ENCODE results near the gene ATP5F1D.
"Not testable (repeated sequence)": the region's sequence is repeated elsewhere in the genome, so short reads cannot be mapped to it uniquely, and the experiment has no call there.

ATP5F1D gene

DNA sequence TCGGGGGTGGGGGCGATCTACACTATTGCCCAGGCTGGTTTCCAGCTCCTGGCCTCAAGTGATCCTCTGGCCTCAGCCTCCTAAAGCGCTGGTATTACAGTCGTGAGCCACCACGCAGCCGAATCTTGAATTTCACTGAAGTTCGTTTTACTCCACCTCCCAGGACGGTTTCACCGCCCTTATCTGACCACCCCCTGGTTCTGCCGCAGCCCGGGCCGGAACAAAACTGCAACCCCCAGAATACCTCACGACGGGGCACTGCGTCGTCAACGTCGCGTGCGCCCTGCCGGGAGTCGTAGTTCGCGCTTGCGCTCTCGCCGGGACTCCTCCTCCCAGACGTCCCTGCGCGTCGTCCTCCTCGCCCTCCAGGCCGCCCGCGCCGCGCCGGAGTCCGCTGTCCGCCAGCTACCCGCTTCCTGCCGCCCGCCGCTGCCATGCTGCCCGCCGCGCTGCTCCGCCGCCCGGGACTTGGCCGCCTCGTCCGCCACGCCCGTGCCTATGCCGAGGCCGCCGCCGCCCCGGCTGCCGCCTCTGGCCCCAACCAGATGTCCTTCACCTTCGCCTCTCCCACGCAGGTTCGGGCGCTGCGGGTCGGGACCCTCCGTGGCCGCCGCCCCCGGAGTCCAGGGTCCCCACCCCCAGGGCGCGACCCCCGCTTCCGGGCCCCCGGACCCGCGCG is at the start of gene ATP5F1D:
Gene ATP5F1D (plus strand): TSS at position 335 of the 679 bp plus-strand sequence. CDS start 100 bp downstream, at position 435.
- peak; percentile 75 for DNase-seq (ENCODE audit: low read depth)

DNA sequence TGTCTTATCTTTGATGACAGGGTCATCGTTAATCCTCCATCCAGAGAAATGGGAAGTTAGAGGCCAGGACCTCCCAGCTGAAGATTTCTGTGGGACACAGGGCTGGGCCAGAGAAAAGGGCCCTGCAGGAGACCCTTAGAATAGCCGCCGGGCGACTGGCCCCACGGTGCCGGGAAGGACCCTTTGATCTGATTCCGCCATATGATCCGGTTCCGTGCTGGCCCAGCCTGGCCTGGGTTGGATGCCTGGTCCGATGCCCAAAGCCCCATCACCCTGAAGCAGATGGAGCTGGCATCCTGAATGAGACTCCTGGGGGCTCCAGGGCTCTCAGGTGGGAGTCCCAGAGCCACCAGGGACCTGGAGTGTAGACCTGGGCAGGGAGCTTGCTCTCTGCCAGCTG is 42.0 kb upstream of the ATP5F1D start:
- no peak for DNase-seq (ENCODE audit: low read depth)

GRCh38 chr19:1200614-1201013 is 40.9 kb upstream of the ATP5F1D start:
- DNase-seq (ENCODE audit: low read depth) = not testable (repeated sequence)

DNA sequence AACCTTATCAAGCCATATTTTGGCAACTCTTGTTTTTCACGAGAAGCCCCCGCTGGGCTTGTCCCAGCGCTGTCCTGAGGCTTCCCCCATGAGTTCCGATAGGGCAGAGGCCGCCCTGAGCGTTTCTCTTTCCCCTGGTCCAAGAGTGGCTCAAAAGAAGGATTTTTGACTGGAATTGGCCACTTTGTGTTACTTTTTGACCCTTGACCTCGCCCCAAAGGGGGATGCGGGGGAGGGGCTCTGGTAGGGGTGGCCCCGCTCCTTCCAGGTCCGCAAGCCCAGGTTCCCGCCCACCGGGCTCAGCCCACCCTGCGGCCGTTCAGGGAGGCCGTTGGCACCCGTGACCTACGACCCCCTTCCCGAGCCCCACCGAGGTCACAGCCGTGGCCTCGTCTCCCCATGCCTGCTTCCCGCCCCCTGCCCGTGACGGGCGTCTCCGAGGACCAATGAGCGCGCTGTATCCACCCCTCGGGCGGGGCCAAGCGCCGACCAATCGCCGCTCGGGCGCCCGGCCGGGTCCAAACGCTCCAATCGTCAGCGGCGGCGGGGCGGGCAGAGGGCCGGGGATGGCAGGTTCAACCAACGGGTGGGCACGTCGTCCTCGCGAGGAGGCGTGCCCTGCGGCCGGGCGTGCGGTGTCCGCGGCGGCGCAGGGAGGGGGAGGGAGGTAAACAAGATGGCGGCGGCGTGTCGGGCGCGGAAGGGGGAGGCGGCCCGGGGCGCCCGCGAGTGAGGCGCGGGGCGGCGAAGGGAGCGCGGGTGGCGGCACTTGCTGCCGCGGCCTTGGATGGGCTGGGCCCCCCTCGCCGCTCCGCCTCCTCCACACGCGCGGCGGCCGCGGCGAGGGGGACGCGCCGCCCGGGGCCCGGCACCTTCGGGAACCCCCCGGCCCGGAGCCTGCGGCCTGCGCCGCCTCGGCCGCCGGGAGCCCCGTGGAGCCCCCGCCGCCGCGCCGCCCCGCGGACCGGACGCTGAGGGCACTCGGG is 36.1 kb upstream of the ATP5F1D start, which contains the start of gene STK11:
Gene STK11 (plus strand): TSS at position 665 of the 986 bp plus-strand sequence. CDS start 1,136 bp downstream, outside the sequence.
- peak; percentile 63 for DNase-seq (ENCODE audit: low read depth)

DNA sequence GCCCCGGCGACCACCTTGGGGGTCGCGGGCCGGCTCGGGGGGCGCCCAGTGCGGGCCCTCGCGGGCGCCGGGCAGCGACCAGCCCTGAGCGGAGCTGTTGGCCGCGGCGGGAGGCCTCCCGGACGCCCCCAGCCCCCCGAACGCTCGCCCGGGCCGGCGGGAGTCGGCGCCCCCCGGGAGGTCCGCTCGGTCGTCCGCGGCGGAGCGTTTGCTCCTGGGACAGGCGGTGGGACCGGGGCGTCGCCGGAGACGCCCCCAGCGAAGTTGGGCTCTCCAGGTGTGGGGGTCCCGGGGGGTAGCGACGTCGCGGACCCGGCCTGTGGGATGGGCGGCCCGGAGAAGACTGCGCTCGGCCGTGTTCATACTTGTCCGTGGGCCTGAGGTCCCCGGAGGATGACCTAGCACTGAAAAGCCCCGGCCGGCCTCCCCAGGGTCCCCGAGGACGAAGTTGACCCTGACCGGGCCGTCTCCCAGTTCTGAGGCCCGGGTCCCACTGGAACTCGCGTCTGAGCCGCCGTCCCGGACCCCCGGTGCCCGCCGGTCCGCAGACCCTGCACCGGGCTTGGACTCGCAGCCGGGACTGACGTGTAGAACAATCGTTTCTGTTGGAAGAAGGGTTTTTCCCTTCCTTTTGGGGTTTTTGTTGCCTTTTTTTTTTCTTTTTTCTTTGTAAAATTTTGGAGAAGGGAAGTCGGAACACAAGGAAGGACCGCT is 35.2 kb upstream of the ATP5F1D start:
- no peak for DNase-seq (ENCODE audit: low read depth)

DNA sequence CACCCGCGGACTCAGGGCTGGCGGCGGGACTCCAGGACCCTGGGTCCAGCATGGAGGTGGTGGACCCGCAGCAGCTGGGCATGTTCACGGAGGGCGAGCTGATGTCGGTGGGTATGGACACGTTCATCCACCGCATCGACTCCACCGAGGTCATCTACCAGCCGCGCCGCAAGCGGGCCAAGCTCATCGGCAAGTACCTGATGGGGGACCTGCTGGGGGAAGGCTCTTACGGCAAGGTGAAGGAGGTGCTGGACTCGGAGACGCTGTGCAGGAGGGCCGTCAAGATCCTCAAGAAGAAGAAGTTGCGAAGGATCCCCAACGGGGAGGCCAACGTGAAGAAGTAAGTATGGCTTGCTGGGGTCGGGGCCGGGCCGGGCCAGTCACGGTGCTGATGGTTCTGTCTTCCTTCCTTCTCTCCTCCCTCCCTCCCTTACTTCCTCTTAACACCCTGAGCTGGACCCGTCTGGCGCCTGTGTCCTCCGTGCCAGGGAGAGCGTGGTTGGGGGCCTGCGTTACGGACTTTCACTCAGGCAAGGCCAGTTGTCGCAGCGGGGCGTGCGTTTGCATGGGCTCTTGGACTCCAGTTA is 34.6 kb upstream of the ATP5F1D start:
- no peak for DNase-seq (ENCODE audit: low read depth)

DNA sequence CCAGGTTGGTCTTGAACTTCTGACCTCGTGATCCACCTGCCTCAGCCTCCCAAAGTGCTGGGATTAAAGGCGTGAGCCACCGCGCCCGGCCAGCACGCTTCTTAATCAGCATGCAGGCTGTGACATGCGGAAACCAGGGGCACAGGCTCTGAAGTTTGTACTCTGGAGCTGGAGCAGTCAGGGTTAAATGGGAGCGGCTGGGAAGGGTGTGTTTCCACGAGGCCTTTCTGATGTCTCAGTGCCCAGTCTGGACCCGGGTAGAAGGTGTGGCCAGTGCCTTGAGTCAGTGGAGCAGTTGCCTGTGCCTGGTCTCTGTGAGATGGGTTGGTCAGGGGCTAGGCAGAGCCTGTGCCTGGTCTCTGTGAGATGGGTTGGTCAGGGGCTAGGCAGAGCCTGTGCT is 32.7 kb upstream of the ATP5F1D start:
- DNase-seq (ENCODE audit: low read depth) = not testable (repeated sequence)

GRCh38 chr19:1210227-1210538 is 31.4 kb upstream of the ATP5F1D start:
- no peak for DNase-seq (ENCODE audit: low read depth)

DNA sequence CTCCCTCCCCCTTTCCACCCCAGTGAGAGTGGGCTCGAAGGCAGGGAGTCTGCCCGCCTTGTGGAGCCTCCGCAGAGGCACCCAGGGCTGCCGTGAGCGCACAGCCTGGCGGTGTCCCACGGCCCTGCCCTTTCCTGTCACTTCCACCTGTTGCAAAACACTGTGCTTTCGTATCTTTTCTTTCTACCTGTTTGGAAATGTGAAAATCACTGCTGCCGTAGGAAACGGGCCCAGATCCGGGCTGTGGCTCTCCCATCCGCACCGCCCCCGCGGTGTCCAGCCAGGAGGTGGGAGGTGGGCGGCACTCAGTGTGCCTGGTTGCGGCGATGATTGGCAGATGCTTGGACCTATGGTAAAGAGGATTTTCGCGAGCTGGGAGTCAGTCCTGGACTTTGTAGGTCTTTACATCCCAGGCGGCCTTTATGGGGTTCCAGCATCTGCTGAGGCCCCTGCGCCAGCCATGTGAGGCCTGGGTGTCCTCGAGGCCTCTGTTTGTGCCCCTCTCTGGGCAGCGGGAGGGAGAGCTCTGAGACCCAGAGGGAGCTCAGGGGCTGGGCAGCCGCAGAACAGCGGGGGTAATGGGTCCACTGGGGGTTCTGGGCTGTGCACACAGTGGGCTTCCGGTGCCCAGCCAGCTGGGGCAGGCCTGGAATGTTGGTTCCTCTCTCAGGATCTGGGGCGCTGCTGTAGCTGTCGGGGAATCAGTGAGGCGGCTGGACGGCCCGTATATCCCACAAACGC is 29.9 kb upstream of the ATP5F1D start:
- no peak for DNase-seq (ENCODE audit: low read depth)

GRCh38 chr19:1213391-1214286 is 27.9 kb upstream of the ATP5F1D start:
- no peak for DNase-seq (ENCODE audit: low read depth)

DNA sequence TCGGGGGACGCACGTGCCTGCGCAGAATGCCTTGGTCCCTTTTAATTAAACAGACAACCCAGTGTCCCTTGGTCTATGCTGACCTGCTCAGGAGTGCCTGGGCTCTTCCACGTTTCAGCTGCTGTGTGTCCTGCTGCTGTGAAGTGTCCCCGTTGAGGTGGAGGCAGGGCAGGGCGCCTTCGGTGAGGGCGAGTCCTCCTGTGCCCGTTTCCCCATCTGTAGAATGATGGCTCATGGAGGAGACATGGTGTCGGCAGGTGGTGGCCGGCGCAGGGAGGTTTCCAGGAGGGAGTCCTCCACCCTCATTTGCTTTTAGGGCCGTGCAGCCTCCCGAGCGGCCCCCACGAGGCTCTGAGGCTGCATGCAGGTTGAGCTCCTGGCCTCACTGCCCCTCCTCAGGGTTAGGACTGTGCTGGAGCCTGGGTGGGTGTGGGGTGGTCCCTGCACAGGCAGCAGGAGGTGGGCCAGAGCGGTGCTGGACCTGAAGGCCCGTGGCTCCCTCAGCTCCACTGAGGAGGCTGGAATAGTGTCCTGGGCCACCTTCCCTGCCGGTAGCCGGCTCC is 27.2 kb upstream of the ATP5F1D start:
- DNase-seq (ENCODE audit: low read depth) = no peak

DNA sequence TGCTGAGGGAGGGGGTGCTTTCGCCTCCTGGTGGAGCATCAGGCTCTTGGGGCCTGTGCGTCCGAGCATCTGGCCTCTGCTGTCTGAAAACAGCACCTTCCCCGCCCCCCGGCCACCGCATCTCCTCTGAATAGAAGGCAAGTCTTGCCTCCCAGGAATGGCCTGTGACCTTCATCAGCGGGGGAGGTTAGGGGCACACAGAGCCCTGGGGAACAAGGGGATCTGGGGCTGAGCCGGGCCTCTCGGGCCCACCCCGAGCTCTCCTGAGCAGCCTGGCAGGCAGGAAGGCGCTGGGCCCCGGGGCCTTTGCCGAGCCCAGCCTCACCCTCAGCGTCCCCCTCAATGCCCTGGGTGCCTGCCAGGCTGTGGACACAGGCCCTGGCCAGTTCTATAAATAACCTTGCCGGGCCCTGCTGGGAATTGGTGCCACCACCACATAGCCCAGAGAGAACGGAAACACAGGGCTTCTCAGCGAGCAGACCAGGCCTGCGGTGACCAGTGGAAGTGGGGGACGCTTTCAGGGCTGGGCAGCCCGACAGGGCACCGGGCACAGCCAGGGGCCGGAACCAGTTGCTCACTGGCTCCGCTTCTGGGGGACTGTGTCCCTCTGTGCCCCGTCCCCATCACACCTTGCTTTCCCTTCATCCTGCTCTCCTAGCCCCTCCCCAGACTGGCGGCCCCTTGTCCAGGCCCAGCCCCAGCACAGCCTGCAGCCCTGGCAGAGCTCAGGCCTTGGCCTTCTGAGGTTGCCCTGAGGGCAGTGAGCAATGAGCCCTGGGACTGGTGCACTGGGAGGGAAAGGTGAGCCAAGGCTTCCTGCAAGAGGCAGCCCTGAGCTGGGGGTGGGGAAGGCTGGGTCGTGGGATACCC is 26.5 kb upstream of the ATP5F1D start:
- no peak for DNase-seq (ENCODE audit: low read depth)

DNA sequence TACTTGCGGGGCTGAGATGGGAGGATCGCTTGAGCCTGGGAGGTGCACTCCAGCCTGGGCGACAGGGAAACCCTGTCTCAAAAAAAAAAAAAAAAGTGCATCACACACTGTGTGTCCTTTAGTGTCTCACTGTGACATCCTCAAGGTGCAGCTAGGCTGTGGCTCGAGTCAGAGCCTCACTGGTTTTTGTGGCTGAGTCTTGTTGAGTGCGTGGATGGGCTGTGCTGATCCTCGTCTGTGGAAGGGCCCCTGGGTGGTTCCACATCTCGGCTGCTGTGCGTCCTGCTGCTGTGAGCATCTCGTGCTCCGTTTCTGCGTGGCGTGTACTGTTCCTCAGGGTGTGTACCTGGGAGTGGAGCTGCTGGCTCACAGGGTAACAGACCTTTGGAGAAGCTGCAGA is 24.8 kb upstream of the ATP5F1D start:
- no peak for DNase-seq (ENCODE audit: low read depth)

- DNase-seq (ENCODE audit: low read depth) = no peak
These were observed 24.2 kb upstream of the ATP5F1D start for GRCh38 chr19:1217366-1217765.

DNA sequence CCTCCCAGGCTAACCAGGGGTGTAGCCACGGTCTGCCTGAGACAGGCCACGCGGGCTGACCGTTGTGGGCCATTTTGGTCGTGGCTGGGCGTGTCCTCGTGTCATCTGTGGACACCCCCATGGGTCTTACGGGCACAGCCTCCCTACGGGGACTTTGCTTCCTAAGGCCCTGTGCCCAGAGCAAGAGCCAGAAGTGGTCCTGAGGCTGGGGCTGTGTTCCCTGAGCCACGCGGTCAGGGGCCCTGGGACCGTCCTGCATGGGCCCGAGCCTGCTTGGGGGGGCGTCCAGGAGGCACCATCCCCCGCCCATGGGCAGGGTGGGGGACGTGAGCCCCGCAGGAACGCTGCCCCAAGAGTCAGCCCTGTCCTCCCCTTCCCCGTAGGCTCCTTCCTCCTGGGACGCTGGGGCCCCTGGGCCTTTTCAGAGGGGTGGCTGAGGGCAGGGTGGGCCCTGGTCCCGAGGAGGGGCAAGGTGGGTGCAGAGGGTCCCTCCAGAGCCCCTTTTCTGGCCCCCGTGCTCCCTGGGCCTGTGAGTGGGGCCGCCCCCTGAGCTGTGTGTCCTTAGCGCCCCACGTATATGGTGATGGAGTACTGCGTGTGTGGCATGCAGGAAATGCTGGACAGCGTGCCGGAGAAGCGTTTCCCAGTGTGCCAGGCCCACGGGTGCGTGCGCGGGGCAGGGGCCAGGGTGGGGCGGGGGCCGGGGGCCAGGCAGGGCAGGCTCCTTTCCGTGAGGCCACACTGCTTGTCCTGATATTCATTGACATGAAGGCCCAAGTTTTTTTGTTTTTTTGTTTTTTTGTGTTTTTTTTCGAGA is 22.6 kb upstream of the ATP5F1D start:
- DNase-seq (ENCODE audit: low read depth) = no peak

DNA sequence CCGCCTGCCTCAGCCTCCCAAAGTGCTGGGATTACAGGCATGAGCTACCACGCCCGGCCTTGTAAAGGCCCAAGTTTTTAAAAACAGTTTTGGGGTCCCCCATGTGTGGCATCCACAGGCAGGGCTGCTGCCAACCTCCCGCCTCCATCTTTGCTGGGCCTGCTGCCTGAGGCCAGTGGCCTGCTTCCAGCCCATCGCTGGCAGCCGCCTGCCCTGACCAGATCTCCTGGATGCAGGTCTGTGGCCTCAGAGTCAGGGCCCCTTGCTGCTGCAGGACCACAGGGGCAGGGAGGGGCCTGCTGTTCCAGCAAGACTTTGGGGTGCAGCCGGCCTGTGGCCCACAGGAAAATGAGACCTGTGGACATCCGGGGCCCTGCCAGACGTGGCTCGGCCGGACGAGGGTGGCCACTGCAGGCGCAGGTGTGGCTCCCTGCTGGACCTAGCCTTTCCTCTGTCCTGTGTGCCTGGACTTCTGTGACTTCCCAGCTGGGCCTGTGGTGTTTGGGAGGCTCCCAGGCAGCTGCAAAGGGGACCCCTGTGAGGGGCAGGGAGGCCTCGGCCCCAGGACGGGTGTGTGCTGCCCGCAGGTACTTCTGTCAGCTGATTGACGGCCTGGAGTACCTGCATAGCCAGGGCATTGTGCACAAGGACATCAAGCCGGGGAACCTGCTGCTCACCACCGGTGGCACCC is 21.6 kb upstream of the ATP5F1D start:
- DNase-seq (ENCODE audit: low read depth) = no peak

DNA sequence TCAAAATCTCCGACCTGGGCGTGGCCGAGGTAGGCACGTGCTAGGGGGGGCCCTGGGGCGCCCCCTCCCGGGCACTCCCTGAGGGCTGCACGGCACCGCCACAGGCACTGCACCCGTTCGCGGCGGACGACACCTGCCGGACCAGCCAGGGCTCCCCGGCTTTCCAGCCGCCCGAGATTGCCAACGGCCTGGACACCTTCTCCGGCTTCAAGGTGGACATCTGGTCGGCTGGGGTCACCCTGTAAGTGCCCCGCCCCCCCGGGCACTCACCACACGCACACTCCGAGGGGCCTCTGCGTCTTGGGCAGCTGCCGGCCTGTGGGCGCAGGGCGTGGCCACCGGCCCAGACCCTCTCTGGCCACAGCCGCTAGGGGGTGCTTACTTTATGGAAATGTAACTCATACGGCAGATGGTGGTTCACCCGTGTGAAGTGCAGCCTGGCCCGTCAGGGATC is 21.0 kb upstream of the ATP5F1D start:
- DNase-seq (ENCODE audit: low read depth) = no peak
